ENCODE results near the gene KLHDC8A. TPM values are rescaled to one million over a fixed set of nuclear protein-coding genes. Genes with fewer than 3 reads are reported as not detected.

Gene KLHDC8A
- total RNA-seq, 1 donor from 2014 or later: 0.12 TPM

- TF ChIP-seq CTCF (IDR thresholded peaks at IDR 0.05): no peak
- Mint-ChIP-seq H3K36me3 (ENCODE audit: low read depth) (no peaks in the 10 kb centered on the region), H3K9me3 (ENCODE audit: low read depth) (no peaks in the 10 kb centered on the region), H3K27me3 (ENCODE audit: low read depth) (peaks cover 10% of the 10 kb centered on the region), H3K4me3 (ENCODE audit: unreplicated experiment) (no peak overlapping the region), H3K4me1 (ENCODE audit: low read depth) (peaks cover 17% of the 10 kb centered on the region), H3K27ac (ENCODE audit: unreplicated experiment) (no peak overlapping the region)
- no peak for DNase-seq (ENCODE audit: low spot score)
Observed at GRCh38 chr1:205348554-205349487, 7.9 kb downstream of the KLHDC8A start.

GRCh38 chr1:205346956-205347574, 9.7 kb downstream of the KLHDC8A start:
- DNase-seq (ENCODE audit: low spot score): no peak
- no peak overlapping the region for H3K4me3 Mint-ChIP-seq (ENCODE audit: unreplicated experiment)

GRCh38 chr1:205345761-205346160, 11.0 kb downstream of the KLHDC8A start:
- H3K4me1 Mint-ChIP-seq (ENCODE audit: low read depth): peaks cover 11% of the 10 kb centered on the region
- no peaks in the 10 kb centered on the region for H3K9me3 Mint-ChIP-seq (ENCODE audit: low read depth)
- H3K4me3 Mint-ChIP-seq (ENCODE audit: unreplicated experiment): no peak overlapping the region
- no peak overlapping the region for H3K27ac Mint-ChIP-seq (ENCODE audit: unreplicated experiment)
- no peak for TF ChIP-seq CTCF (IDR thresholded peaks at IDR 0.05)
- H3K36me3 Mint-ChIP-seq (ENCODE audit: low read depth): no peaks in the 10 kb centered on the region
- H3K27me3 Mint-ChIP-seq (ENCODE audit: low read depth): peaks cover 10% of the 10 kb centered on the region
- DNase-seq (ENCODE audit: low spot score): no peak

More at GRCh38 chr1:205346956-205347574, 9.7 kb downstream of the KLHDC8A start:
- no peaks in the 10 kb centered on the region for H3K9me3 Mint-ChIP-seq (ENCODE audit: low read depth)
- peaks cover 10% of the 10 kb centered on the region for H3K27me3 Mint-ChIP-seq (ENCODE audit: low read depth)
- TF ChIP-seq CTCF (IDR thresholded peaks at IDR 0.05): no peak
- H3K36me3 Mint-ChIP-seq (ENCODE audit: low read depth): no peaks in the 10 kb centered on the region
- peaks cover 12% of the 10 kb centered on the region for H3K4me1 Mint-ChIP-seq (ENCODE audit: low read depth)
- H3K27ac Mint-ChIP-seq (ENCODE audit: unreplicated experiment): no peak overlapping the region

- Mint-ChIP-seq H3K36me3 (ENCODE audit: low read depth) (no peaks in the 10 kb centered on the region), H3K4me3 (ENCODE audit: unreplicated experiment) (peak overlapping the region; percentile 59), H3K4me1 (ENCODE audit: low read depth) (peaks cover 11% of the 10 kb centered on the region), H3K27me3 (ENCODE audit: low read depth) (peaks cover 10% of the 10 kb centered on the region), H3K27ac (ENCODE audit: unreplicated experiment) (no peak overlapping the region), H3K9me3 (ENCODE audit: low read depth) (no peaks in the 10 kb centered on the region)
- TF ChIP-seq CTCF (IDR thresholded peaks at IDR 0.05): no peak
- no peak for DNase-seq (ENCODE audit: low spot score)
Observed at GRCh38 chr1:205344066-205344928, 12.4 kb downstream of the KLHDC8A start.

Data from chondrocyte (in vitro differentiated cells).